K562 (cell line): ENCODE results near the gene PPCDC.

Experiments
- ETV6 ChIP-seq, 3 experiments: fragments of 150-350 bp in 1 of 3; sonication (generic) in 1 of 3; formaldehyde crosslinking in 1 of 3; IDR thresholded peaks; 2 replicates each; pipeline versions ENCODE4 v1.6.1 to v1.8.0; 2014 to 2022; ENCODE audit warnings: borderline replicate concordance in 2 of 3, low read depth in 2 of 3, antibody characterized with exemption in 1 of 3, low read length in 1 of 3, mild to moderate bottlenecking in 1 of 3, missing genetic modification reagents in 1 of 3
- HNRNPUL1 ChIP-seq: fragments of 200-400 bp; formaldehyde crosslinking; IDR thresholded peaks from 2 replicates; pipeline ENCODE4 v1.6.1; 2017; ENCODE audit warnings: low read length
- KDM1A ChIP-seq, 2 experiments: fragments of 450-650 bp; IDR thresholded peaks; 2 replicates each; pipeline ENCODE4 v1.6.1; 2016; ENCODE audit warnings: mild to moderate bottlenecking in 2 of 2
- KLF10 ChIP-seq: fragments of 250-450 bp; sonication (Bioruptor Pico); IDR thresholded peaks from 2 replicates; pipeline ENCODE4 v1.6.1; 2021; ENCODE audit warnings: matching md5 sums
- POLR2A ChIP-seq: fragments of 450-650 bp; conservative IDR thresholded peaks from 2 replicates; pipeline ENCODE4 v1.6.1; 2016
- RAD21 ChIP-seq, 2 experiments: fragments of 250-450 bp in 1 of 2; fragments of 450-650 bp in 1 of 2; sonication (Bioruptor Pico) in 1 of 2; formaldehyde crosslinking in 1 of 2; IDR thresholded peaks in 1 of 2; conservative IDR thresholded peaks in 1 of 2; 2 replicates each; pipeline versions ENCODE4 v1.4.0 to v1.8.0; 2020 to 2022; ENCODE audit warnings: mild to moderate bottlenecking in 2 of 2, moderate library complexity in 1 of 2
- SETDB1 ChIP-seq: IDR thresholded peaks from one replicate; pipeline ENCODE4 v1.6.1; 2012; ENCODE audit warnings: low read length, control low read depth, inconsistent platforms
- SMARCB1 ChIP-seq: IDR thresholded peaks from 2 replicates; pipeline ENCODE4 v1.6.1; 2011; ENCODE audit warnings: improper control_type of control experiment, low read depth; ENCODE audit not compliant: insufficient read length
- TF ChIP-seq, protein P1 (sequence below): sonication (generic); formaldehyde crosslinking; IDR thresholded peaks from 2 replicates; pipeline ENCODE4 v1.8.1; 2023; ENCODE audit warnings: mild to moderate bottlenecking, missing genetic modification reagents
- TF ChIP-seq, protein P2 (sequence below), 2 experiments: fragments of 150-350 bp in 1 of 2; IDR thresholded peaks; 2 replicates each; pipeline ENCODE4 v1.6.1; 2012 to 2016; ENCODE audit warnings: low read depth in 2 of 2, low read length in 2 of 2, mild to moderate bottlenecking in 1 of 2, moderate library complexity in 1 of 2
- TF ChIP-seq, protein P3 (sequence below): IDR thresholded peaks from 2 replicates; pipeline ENCODE4 v1.6.1; 2016; ENCODE audit warnings: missing genetic modification characterization, missing compliant biosample characterization
- TF ChIP-seq, protein P4 (sequence below), 3 experiments: IDR thresholded peaks in 2 of 3; conservative IDR thresholded peaks in 1 of 3; 2 replicates each; pipeline ENCODE4 v1.5.1; 2011 to 2012; ENCODE audit warnings: low read length in 3 of 3, mild to moderate bottlenecking in 3 of 3, control low read depth in 2 of 3, improper control_type of control experiment in 1 of 3, inconsistent platforms in 1 of 3, low read depth in 1 of 3, mixed read lengths in 1 of 3, moderate library complexity in 1 of 3; ENCODE audit not compliant: insufficient read depth in 2 of 3
- TF ChIP-seq, protein P5 (sequence below): sonication (generic); formaldehyde crosslinking; IDR thresholded peaks from 2 replicates; pipeline ENCODE4 v1.8.0; 2022; ENCODE audit warnings: missing genetic modification reagents, mild to moderate bottlenecking, moderate library complexity, borderline replicate concordance

DNA sequence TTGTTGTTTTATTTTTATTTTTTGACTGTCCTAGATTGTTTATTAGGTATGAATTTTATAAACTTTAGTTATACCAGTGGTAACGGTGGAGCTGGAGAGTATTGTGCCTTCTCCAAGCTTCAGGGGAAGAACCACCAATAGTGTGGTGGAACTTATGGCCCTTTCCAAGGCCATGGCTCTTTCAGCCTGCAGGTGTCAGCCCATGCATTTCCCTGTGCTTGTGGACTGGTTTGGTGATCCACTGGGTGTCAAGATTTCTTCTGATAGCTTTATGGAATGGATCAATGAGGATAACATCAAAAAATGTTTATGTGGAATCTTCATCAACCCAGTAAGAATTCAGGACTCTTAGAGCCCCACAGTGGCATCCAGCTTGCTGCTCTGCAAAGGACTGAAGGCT lies 47.2 kb upstream of the PPCDC start:
- TF ChIP-seq, protein P1, sequence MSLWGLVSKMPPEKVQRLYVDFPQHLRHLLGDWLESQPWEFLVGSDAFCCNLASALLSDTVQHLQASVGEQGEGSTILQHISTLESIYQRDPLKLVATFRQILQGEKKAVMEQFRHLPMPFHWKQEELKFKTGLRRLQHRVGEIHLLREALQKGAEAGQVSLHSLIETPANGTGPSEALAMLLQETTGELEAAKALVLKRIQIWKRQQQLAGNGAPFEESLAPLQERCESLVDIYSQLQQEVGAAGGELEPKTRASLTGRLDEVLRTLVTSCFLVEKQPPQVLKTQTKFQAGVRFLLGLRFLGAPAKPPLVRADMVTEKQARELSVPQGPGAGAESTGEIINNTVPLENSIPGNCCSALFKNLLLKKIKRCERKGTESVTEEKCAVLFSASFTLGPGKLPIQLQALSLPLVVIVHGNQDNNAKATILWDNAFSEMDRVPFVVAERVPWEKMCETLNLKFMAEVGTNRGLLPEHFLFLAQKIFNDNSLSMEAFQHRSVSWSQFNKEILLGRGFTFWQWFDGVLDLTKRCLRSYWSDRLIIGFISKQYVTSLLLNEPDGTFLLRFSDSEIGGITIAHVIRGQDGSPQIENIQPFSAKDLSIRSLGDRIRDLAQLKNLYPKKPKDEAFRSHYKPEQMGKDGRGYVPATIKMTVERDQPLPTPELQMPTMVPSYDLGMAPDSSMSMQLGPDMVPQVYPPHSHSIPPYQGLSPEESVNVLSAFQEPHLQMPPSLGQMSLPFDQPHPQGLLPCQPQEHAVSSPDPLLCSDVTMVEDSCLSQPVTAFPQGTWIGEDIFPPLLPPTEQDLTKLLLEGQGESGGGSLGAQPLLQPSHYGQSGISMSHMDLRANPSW = no peak
- TF ChIP-seq, protein P2, sequence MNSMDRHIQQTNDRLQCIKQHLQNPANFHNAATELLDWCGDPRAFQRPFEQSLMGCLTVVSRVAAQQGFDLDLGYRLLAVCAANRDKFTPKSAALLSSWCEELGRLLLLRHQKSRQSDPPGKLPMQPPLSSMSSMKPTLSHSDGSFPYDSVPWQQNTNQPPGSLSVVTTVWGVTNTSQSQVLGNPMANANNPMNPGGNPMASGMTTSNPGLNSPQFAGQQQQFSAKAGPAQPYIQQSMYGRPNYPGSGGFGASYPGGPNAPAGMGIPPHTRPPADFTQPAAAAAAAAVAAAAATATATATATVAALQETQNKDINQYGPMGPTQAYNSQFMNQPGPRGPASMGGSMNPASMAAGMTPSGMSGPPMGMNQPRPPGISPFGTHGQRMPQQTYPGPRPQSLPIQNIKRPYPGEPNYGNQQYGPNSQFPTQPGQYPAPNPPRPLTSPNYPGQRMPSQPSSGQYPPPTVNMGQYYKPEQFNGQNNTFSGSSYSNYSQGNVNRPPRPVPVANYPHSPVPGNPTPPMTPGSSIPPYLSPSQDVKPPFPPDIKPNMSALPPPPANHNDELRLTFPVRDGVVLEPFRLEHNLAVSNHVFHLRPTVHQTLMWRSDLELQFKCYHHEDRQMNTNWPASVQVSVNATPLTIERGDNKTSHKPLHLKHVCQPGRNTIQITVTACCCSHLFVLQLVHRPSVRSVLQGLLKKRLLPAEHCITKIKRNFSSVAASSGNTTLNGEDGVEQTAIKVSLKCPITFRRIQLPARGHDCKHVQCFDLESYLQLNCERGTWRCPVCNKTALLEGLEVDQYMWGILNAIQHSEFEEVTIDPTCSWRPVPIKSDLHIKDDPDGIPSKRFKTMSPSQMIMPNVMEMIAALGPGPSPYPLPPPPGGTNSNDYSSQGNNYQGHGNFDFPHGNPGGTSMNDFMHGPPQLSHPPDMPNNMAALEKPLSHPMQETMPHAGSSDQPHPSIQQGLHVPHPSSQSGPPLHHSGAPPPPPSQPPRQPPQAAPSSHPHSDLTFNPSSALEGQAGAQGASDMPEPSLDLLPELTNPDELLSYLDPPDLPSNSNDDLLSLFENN (IDR thresholded peaks at IDR 0.05; ENCODE audit: low read depth in 2 of 2, low read length in 2 of 2) = no peak
- TF ChIP-seq, protein P3, sequence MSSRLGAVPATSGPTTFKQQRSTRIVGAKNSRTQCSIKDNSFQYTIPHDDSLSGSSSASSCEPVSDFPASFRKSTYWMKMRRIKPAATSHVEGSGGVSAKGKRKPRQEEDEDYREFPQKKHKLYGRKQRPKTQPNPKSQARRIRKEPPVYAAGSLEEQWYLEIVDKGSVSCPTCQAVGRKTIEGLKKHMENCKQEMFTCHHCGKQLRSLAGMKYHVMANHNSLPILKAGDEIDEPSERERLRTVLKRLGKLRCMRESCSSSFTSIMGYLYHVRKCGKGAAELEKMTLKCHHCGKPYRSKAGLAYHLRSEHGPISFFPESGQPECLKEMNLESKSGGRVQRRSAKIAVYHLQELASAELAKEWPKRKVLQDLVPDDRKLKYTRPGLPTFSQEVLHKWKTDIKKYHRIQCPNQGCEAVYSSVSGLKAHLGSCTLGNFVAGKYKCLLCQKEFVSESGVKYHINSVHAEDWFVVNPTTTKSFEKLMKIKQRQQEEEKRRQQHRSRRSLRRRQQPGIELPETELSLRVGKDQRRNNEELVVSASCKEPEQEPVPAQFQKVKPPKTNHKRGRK (tag) = no peak
- TF ChIP-seq HNRNPUL1 = no peak
- no peak for TF ChIP-seq KLF10 (CRISPR knock-in tag)
- TF ChIP-seq SETDB1 = no peak
- no peak for TF ChIP-seq SMARCB1
- no peak for TF ChIP-seq POLR2A
- TF ChIP-seq KDM1A (IDR thresholded peaks at IDR 0.05) = no peak
- TF ChIP-seq RAD21 (CRISPR knock-in tag; conservative IDR thresholded peaks at IDR 0.05 in 1 of 2, IDR thresholded peaks at IDR 0.05 in 1 of 2) = no peak
- no peak for TF ChIP-seq ETV6 (IDR thresholded peaks at IDR 0.05; ENCODE audit: borderline replicate concordance in 1 of 2, low read depth in 2 of 2, low read length in 1 of 2)
- TF ChIP-seq ETV6 (CRISPR knock-in tag; IDR thresholded peaks at IDR 0.05; ENCODE audit: borderline replicate concordance) = no peak
- TF ChIP-seq, protein P4, sequence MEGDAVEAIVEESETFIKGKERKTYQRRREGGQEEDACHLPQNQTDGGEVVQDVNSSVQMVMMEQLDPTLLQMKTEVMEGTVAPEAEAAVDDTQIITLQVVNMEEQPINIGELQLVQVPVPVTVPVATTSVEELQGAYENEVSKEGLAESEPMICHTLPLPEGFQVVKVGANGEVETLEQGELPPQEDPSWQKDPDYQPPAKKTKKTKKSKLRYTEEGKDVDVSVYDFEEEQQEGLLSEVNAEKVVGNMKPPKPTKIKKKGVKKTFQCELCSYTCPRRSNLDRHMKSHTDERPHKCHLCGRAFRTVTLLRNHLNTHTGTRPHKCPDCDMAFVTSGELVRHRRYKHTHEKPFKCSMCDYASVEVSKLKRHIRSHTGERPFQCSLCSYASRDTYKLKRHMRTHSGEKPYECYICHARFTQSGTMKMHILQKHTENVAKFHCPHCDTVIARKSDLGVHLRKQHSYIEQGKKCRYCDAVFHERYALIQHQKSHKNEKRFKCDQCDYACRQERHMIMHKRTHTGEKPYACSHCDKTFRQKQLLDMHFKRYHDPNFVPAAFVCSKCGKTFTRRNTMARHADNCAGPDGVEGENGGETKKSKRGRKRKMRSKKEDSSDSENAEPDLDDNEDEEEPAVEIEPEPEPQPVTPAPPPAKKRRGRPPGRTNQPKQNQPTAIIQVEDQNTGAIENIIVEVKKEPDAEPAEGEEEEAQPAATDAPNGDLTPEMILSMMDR (IDR thresholded peaks at IDR 0.05 in 2 of 3, conservative IDR thresholded peaks at IDR 0.05 in 1 of 3; ENCODE audit: insufficient read depth in 2 of 3, low read depth in 1 of 3, low read length in 3 of 3) = no peak; a peak in 1 of 6 replicates
- TF ChIP-seq, protein P5, sequence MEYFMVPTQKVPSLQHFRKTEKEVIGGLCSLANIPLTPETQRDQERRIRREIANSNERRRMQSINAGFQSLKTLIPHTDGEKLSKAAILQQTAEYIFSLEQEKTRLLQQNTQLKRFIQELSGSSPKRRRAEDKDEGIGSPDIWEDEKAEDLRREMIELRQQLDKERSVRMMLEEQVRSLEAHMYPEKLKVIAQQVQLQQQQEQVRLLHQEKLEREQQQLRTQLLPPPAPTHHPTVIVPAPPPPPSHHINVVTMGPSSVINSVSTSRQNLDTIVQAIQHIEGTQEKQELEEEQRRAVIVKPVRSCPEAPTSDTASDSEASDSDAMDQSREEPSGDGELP (CRISPR knock-in tag) = no peak
